OCI-LY7 (cell line): ENCODE data around the gene GRAP. TPM values are rescaled to one million over a fixed set of nuclear protein-coding genes. Genes with fewer than 3 reads are reported as not detected.

Experiments used
- small RNA-seq: library from RNA; depleted of rRNA; stranded (forward); fragments of <200 nt; gene quantifications from one replicate; pipeline ENCODE3, GENCODE V24; 2014
- total RNA-seq, 2 experiments: library from RNA; depleted of rRNA in 1 of 2; stranded (reverse); fragments of >200 nt in 1 of 2; shearing (Covaris generic) in 1 of 2; gene quantifications; 2 replicates each; pipeline ENCODE4 v1.2.3, GENCODE V29; 2014 to 2022

GRAP gene
- total RNA-seq, 2 experiments from 2014 or later, result 154 to 221 TPM

Small RNA genes lying within 50 kb of the gene (small RNA-seq; reads per million reads assigned to genes)
- not detected for gene AC090286.3

Other genes with a start within 250 kb of the GRAP start
- 59.3 and 73.5 TPM in 2 replicates for gene PRPSAP2, start 188.8 kb downstream of the GRAP start, total RNA-seq (2014; rRNA removed; shearing (Covaris generic))
- 90.2 and 91.9 TPM in 2 replicates for gene PRPSAP2, start 188.8 kb downstream of the GRAP start, total RNA-seq (2022)
- gene SLC5A10, start 94.8 kb downstream of the GRAP start, total RNA-seq (2014; rRNA removed; shearing (Covaris generic)), result not detected in 2 replicates
- gene SLC5A10, start 94.8 kb downstream of the GRAP start, total RNA-seq (2022), result not detected in 2 replicates
- gene FAM83G, start 42.2 kb downstream of the GRAP start, total RNA-seq (2014; rRNA removed; shearing (Covaris generic)), result 5.0 and 15.3 TPM in 2 replicates
- 9.1 and 10.4 TPM in 2 replicates for gene FAM83G, start 42.2 kb downstream of the GRAP start, total RNA-seq (2022)
- gene GRAPL, start 80.6 kb upstream of the GRAP start, total RNA-seq (2014; rRNA removed; shearing (Covaris generic)), result 121 and 138 TPM in 2 replicates
- gene GRAPL, start 80.6 kb upstream of the GRAP start, total RNA-seq (2022), result 209 and 261 TPM in 2 replicates
- gene EPN2, start 190.4 kb upstream of the GRAP start, total RNA-seq (2014; rRNA removed; shearing (Covaris generic)), result 20.1 and 28.8 TPM in 2 replicates
- gene EPN2, start 190.4 kb upstream of the GRAP start, total RNA-seq (2022), result 20.4 and 25.0 TPM in 2 replicates